Type B pancreatic cell (in vitro differentiated cells): ENCODE data around the gene CYP1A2. TPM values are rescaled to one million over a fixed set of nuclear protein-coding genes. Genes with fewer than 3 reads are reported as not detected.

ENCODE experiments used
- DNase-seq: peaks from one replicate; pipeline ENCODE4 v3.0.0; 2021; ENCODE audit warnings: mixed read lengths; ENCODE audit not compliant: unreplicated experiment; ENCODE audit errors: extremely low spot score
- H3K27ac Mint-ChIP-seq: 2 replicates; pipeline ENCODE4 v1.8.0; 2021; ENCODE audit warnings: mild to moderate bottlenecking, mixed read lengths
- H3K27me3 Mint-ChIP-seq: 2 replicates; pipeline ENCODE4 v1.8.0; 2021; ENCODE audit warnings: mixed read lengths
- H3K36me3 Mint-ChIP-seq: 2 replicates; pipeline ENCODE4 v1.8.0; 2021; ENCODE audit warnings: mixed read lengths
- H3K4me1 Mint-ChIP-seq: one replicate; pipeline ENCODE4 v1.8.0; 2021; ENCODE audit warnings: mixed read lengths; ENCODE audit not compliant: unreplicated experiment
- H3K4me3 Mint-ChIP-seq: 2 replicates; pipeline ENCODE4 v1.8.0; 2021; ENCODE audit warnings: mild to moderate bottlenecking, mixed read lengths
- H3K9me3 Mint-ChIP-seq: 2 replicates; pipeline ENCODE4 v1.8.0; 2021; ENCODE audit warnings: mixed read lengths
- CTCF ChIP-seq: fragments of 200-600 bp; sonication (generic); conservative IDR thresholded peaks from 2 replicates; pipeline ENCODE4 v1.5.0; 2021; ENCODE audit warnings: antibody characterized with exemption, mild to moderate bottlenecking
- total RNA-seq: library from RNA; stranded (reverse); gene quantifications from 2 replicates; pipeline ENCODE4 v1.2.1, GENCODE V29; 2021; ENCODE audit warnings: low replicate concordance

Gene CYP1A2
- total RNA-seq, 1 donor from 2014 or later: not detected

- no peak for DNase-seq
- H3K4me1 Mint-ChIP-seq: peaks cover 11% of the 10 kb centered on the region
- no peak overlapping the region for H3K4me3 Mint-ChIP-seq
- H3K36me3 Mint-ChIP-seq: no peaks in the 10 kb centered on the region
- no peaks in the 10 kb centered on the region for H3K27me3 Mint-ChIP-seq
- no peak overlapping the region for H3K27ac Mint-ChIP-seq
- H3K9me3 Mint-ChIP-seq: no peaks in the 10 kb centered on the region
- no peak for TF ChIP-seq CTCF
Observed at GRCh38 chr15:74754593-74755215, 6.1 kb downstream of the CYP1A2 start.

GRCh38 chr15:74758736-74759135, 10.1 kb downstream of the CYP1A2 start:
- Mint-ChIP-seq H3K9me3 (no peaks in the 10 kb centered on the region), H3K27ac (no peak overlapping the region), H3K4me1 (peaks cover 13% of the 10 kb centered on the region), H3K27me3 (no peaks in the 10 kb centered on the region), H3K36me3 (no peaks in the 10 kb centered on the region), H3K4me3 (no peak overlapping the region)
- DNase-seq: no peak
- no peak for TF ChIP-seq CTCF

- Mint-ChIP-seq H3K36me3 (no peaks in the 10 kb centered on the region), H3K9me3 (no peaks in the 10 kb centered on the region), H3K27me3 (no peaks in the 10 kb centered on the region), H3K4me1 (peaks cover 13% of the 10 kb centered on the region), H3K4me3 (peak overlapping the region; percentile 41), H3K27ac (peak overlapping the region; percentile 94)
- no peak for DNase-seq
- TF ChIP-seq CTCF: no peak
Observed at GRCh38 chr15:74762791-74763150, 14.1 kb downstream of the CYP1A2 start.

- no peak for DNase-seq
- peak overlapping the region; percentile 94 for H3K27ac Mint-ChIP-seq
- no peaks in the 10 kb centered on the region for H3K36me3 Mint-ChIP-seq
- H3K27me3 Mint-ChIP-seq: no peaks in the 10 kb centered on the region
- no peak for TF ChIP-seq CTCF
- no peaks in the 10 kb centered on the region for H3K9me3 Mint-ChIP-seq
- peaks cover 13% of the 10 kb centered on the region for H3K4me1 Mint-ChIP-seq
- no peak overlapping the region for H3K4me3 Mint-ChIP-seq
Observed at GRCh38 chr15:74763416-74763815, 14.8 kb downstream of the CYP1A2 start.

- H3K36me3 Mint-ChIP-seq: no peaks in the 10 kb centered on the region
- peak overlapping the region; percentile 11 for H3K27ac Mint-ChIP-seq
- peaks cover 17% of the 10 kb centered on the region for H3K4me1 Mint-ChIP-seq
- peaks cover 6% of the 10 kb centered on the region for H3K27me3 Mint-ChIP-seq
- no peak for TF ChIP-seq CTCF
- no peak overlapping the region for H3K4me3 Mint-ChIP-seq
- H3K9me3 Mint-ChIP-seq: no peaks in the 10 kb centered on the region
- no peak for DNase-seq
Observed at GRCh38 chr15:74767167-74768098, 18.8 kb downstream of the CYP1A2 start.
